ENCODE results near the gene AGBL1. TPM values are rescaled to one million over a fixed set of nuclear protein-coding genes. Genes with fewer than 3 reads are reported as not detected.

AGBL1 gene
- total RNA-seq, 2 donors from 2014 or later = 0.23 to 0.91 TPM

- no peaks in the 10 kb centered on the region for H3K27me3 ChIP-seq (replicated peaks; ENCODE audit: insufficient read depth)
- intact Hi-C loops (cut with DNase I) = no loop called here
- no peak for DNase-seq (ENCODE audit: low spot score)
- H3K27ac ChIP-seq = no peak overlapping the region
- no peaks in the 10 kb centered on the region for H3K4me1 ChIP-seq (replicated peaks)
- TF ChIP-seq POLR2A (IDR thresholded peaks at IDR 0.05) = no peak
- WGBS = 69% methylated on average over 9 of the region's 9 CpGs
- H3K9me3 ChIP-seq = no peaks in the 10 kb centered on the region
- H3K4me3 ChIP-seq = no peak overlapping the region
- H3K36me3 ChIP-seq = no peaks in the 10 kb centered on the region
These were observed 60.2 kb downstream of the AGBL1 start for GRCh38 chr15:86139828-86140227.

- H3K27me3 ChIP-seq (replicated peaks; ENCODE audit: insufficient read depth) = no peaks in the 10 kb centered on the region
- H3K36me3 ChIP-seq = no peaks in the 10 kb centered on the region
- H3K9me3 ChIP-seq = no peaks in the 10 kb centered on the region
- 75% methylated on average over 1 of the region's 1 CpG for WGBS
- H3K27ac ChIP-seq = no peak overlapping the region
- no peaks in the 10 kb centered on the region for H3K4me1 ChIP-seq (replicated peaks)
- intact Hi-C loops (cut with DNase I) = no loop called here
- no peak for DNase-seq (ENCODE audit: low spot score)
- TF ChIP-seq CTCF (IDR thresholded peaks at IDR 0.05) (no peak), POLR2A (IDR thresholded peaks at IDR 0.05) (no peak), POLR2AphosphoS5 (IDR thresholded peaks at IDR 0.05) (no peak)
- no peak overlapping the region for H3K4me3 ChIP-seq
These were observed 75.0 kb downstream of the AGBL1 start for GRCh38 chr15:86154705-86155104.

GRCh38 chr15:86155551-86155950 is 75.9 kb downstream of the AGBL1 start:
- Histone ChIP-seq H3K27ac (no peak overlapping the region), H3K27me3 (replicated peaks; ENCODE audit: insufficient read depth) (no peaks in the 10 kb centered on the region), H3K4me1 (replicated peaks) (no peaks in the 10 kb centered on the region), H3K9me3 (no peaks in the 10 kb centered on the region), H3K4me3 (no peak overlapping the region), H3K36me3 (no peaks in the 10 kb centered on the region)
- WGBS = 54% methylated on average over 3 of the region's 3 CpGs
- intact Hi-C loops (cut with DNase I) = no loop called here
- TF ChIP-seq POLR2A (IDR thresholded peaks at IDR 0.05) = no peak
- no peak for TF ChIP-seq CTCF (IDR thresholded peaks at IDR 0.05)
- no peak for TF ChIP-seq POLR2AphosphoS5 (IDR thresholded peaks at IDR 0.05)
- DNase-seq (ENCODE audit: low spot score) = no peak

- no peak for DNase-seq (ENCODE audit: low spot score)
- Histone ChIP-seq H3K4me3 (no peak overlapping the region), H3K27me3 (replicated peaks; ENCODE audit: insufficient read depth) (no peaks in the 10 kb centered on the region), H3K36me3 (no peaks in the 10 kb centered on the region), H3K9me3 (no peaks in the 10 kb centered on the region), H3K4me1 (replicated peaks) (no peaks in the 10 kb centered on the region), H3K27ac (no peak overlapping the region)
- 82% methylated on average over 6 of the region's 6 CpGs for WGBS
- intact Hi-C loops (cut with DNase I) = no loop called here
- TF ChIP-seq POLR2AphosphoS5 (IDR thresholded peaks at IDR 0.05) (no peak), POLR2A (IDR thresholded peaks at IDR 0.05) (no peak), CTCF (IDR thresholded peaks at IDR 0.05) (no peak)
These were observed 78.1 kb downstream of the AGBL1 start for GRCh38 chr15:86157606-86158293.

GRCh38 chr15:86159468-86159867 is 79.8 kb downstream of the AGBL1 start:
- Histone ChIP-seq H3K4me1 (replicated peaks) (no peaks in the 10 kb centered on the region), H3K9me3 (no peaks in the 10 kb centered on the region), H3K4me3 (no peak overlapping the region), H3K27ac (no peak overlapping the region), H3K36me3 (no peaks in the 10 kb centered on the region), H3K27me3 (replicated peaks; ENCODE audit: insufficient read depth) (no peaks in the 10 kb centered on the region)
- 68% methylated on average over 3 of the region's 3 CpGs for WGBS
- TF ChIP-seq CTCF (IDR thresholded peaks at IDR 0.05) (no peak), POLR2AphosphoS5 (IDR thresholded peaks at IDR 0.05) (no peak), POLR2A (IDR thresholded peaks at IDR 0.05) (no peak)
- DNase-seq (ENCODE audit: low spot score) = no peak
- intact Hi-C loops (cut with DNase I) = no loop called here

Data from prostate gland (tissue), 2 donors.